GM23338 (cell line): ENCODE data around the gene ANKRD13C. TPM values are rescaled to one million over a fixed set of nuclear protein-coding genes. Genes with fewer than 3 reads are reported as not detected.

Source experiments
- ATAC-seq: fragments of 200-7000 bp; cut with Tn5 transposase; 3 replicates; pipeline ENCODE4 v1.9.1; 2020
- DNase-seq: peaks from one replicate; pipeline ENCODE4 v3.0.0-alpha.2; 2015; ENCODE audit warnings: low spot score
- H2AFZ ChIP-seq: fragments of 200-600 bp; sonication (generic); 2 replicates; pipeline ENCODE4 v1.8.0; 2016; ENCODE audit warnings: antibody characterized with exemption, mild to moderate bottlenecking, moderate library complexity
- H3F3A ChIP-seq: fragments of 200-600 bp; sonication (generic); replicated peaks from 2 replicates; pipeline ENCODE4 v1.8.0; 2017; ENCODE audit warnings: antibody characterized with exemption, mixed run types, low read depth
- H3K27ac ChIP-seq: fragments of 200-600 bp; sonication (generic); 2 replicates; pipeline ENCODE4 v1.6.1; 2016; ENCODE audit warnings: low read depth
- H3K27me3 ChIP-seq: fragments of 200-600 bp; sonication (generic); 2 replicates; pipeline ENCODE4 v1.8.0; 2016; ENCODE audit warnings: mild to moderate bottlenecking, mixed run types, moderate library complexity; ENCODE audit not compliant: insufficient read depth
- H3K36me3 ChIP-seq: fragments of 200-600 bp; sonication (generic); 2 replicates; pipeline ENCODE4 v1.8.0; 2016; ENCODE audit warnings: mild to moderate bottlenecking; ENCODE audit not compliant: insufficient read depth
- H3K4me1 ChIP-seq: fragments of 200-600 bp; sonication (generic); 2 replicates; pipeline ENCODE4 v1.8.0; 2016; ENCODE audit warnings: mild to moderate bottlenecking, moderate library complexity; ENCODE audit not compliant: insufficient read depth
- H3K4me2 ChIP-seq: fragments of 200-600 bp; sonication (generic); 2 replicates; pipeline ENCODE4 v1.7.1; 2017; ENCODE audit warnings: mixed run types
- H3K4me3 ChIP-seq: fragments of 200-600 bp; sonication (generic); 2 replicates; pipeline ENCODE4 v1.6.1; 2016; ENCODE audit warnings: mixed run types
- H3K79me2 ChIP-seq: fragments of 200-600 bp; sonication (generic); replicated peaks from 2 replicates; pipeline ENCODE4 v1.8.0; 2017; ENCODE audit warnings: mild to moderate bottlenecking; ENCODE audit not compliant: insufficient read depth
- H3K9me2 ChIP-seq: fragments of 200-600 bp; sonication (generic); 2 replicates; pipeline ENCODE4 v1.8.0; 2017; ENCODE audit not compliant: insufficient read depth
- H4K20me1 ChIP-seq: fragments of 200-600 bp; sonication (generic); replicated peaks from 2 replicates; pipeline ENCODE4 v1.8.0; 2017; ENCODE audit warnings: mild to moderate bottlenecking; ENCODE audit not compliant: insufficient read depth
- H3K27ac Mint-ChIP-seq: 2 replicates; pipeline ENCODE4 v1.8.0; 2020; ENCODE audit warnings: inconsistent platforms, mild to moderate bottlenecking, moderate library complexity, mixed read lengths
- H3K27me3 Mint-ChIP-seq: 3 replicates; pipeline ENCODE4 v1.8.0; 2022; ENCODE audit warnings: low read depth, mild to moderate bottlenecking, moderate library complexity, mixed read lengths, inconsistent platforms; ENCODE audit not compliant: insufficient read depth, poor library complexity
- H3K36me3 Mint-ChIP-seq: 3 replicates; pipeline ENCODE4 v1.8.0; 2021; ENCODE audit warnings: low read depth, mild to moderate bottlenecking, inconsistent platforms, moderate library complexity, mixed read lengths
- H3K4me1 Mint-ChIP-seq: 3 replicates; pipeline ENCODE4 v1.8.0; 2020; ENCODE audit warnings: mild to moderate bottlenecking, inconsistent platforms, mixed read lengths
- H3K4me3 Mint-ChIP-seq: 3 replicates; pipeline ENCODE4 v1.8.0; 2021; ENCODE audit warnings: moderate library complexity, mild to moderate bottlenecking, inconsistent platforms, mixed read lengths
- H3K9me3 Mint-ChIP-seq: 3 replicates; pipeline ENCODE4 v1.8.0; 2020; ENCODE audit warnings: moderate library complexity, mild to moderate bottlenecking, inconsistent platforms, mixed read lengths
- CREB1 ChIP-seq: fragments of 250-450 bp; sonication (Bioruptor Pico); IDR thresholded peaks from 2 replicates; pipeline ENCODE4 v1.5.0; 2020; ENCODE audit warnings: low read depth, mild to moderate bottlenecking, moderate library complexity
- CTCF ChIP-seq, 2 experiments: fragments of 200-600 bp in 1 of 2; sonication (generic) in 1 of 2; conservative IDR thresholded peaks; 2 replicates each; pipeline versions ENCODE4 v1.5.1 to v1.6.1; 2016 to 2017; ENCODE audit warnings: antibody characterized with exemption in 2 of 2, low read depth in 2 of 2, mild to moderate bottlenecking in 2 of 2, moderate library complexity in 1 of 2
- EZH2 ChIP-seq: fragments of 200-600 bp; sonication (generic); IDR thresholded peaks from one replicate; pipeline ENCODE4 v1.8.0; 2017; ENCODE audit warnings: antibody characterized with exemption, mild to moderate bottlenecking, low read depth; ENCODE audit not compliant: unreplicated experiment
- EZH2phosphoT487 ChIP-seq: fragments of 200-600 bp; sonication (generic); IDR thresholded peaks from one replicate; pipeline ENCODE4 v1.8.1; 2018; ENCODE audit warnings: antibody characterized with exemption; ENCODE audit not compliant: unreplicated experiment
- JUNB ChIP-seq: IDR thresholded peaks from one replicate; pipeline ENCODE4 v1.6.1; 2016; ENCODE audit warnings: antibody characterized with exemption; ENCODE audit not compliant: unreplicated experiment
- POLR2AphosphoS5 ChIP-seq: IDR thresholded peaks from 2 replicates; pipeline ENCODE4 v1.6.1; 2016; ENCODE audit warnings: antibody characterized with exemption, low read depth
- REST ChIP-seq: IDR thresholded peaks from one replicate; pipeline ENCODE4 v1.6.1; 2018; ENCODE audit warnings: antibody characterized with exemption; ENCODE audit not compliant: unreplicated experiment
- STAT1 ChIP-seq: IDR thresholded peaks from one replicate; pipeline ENCODE4 v1.6.1; 2016; ENCODE audit warnings: antibody characterized with exemption; ENCODE audit not compliant: unreplicated experiment
- ZNF114 ChIP-seq: fragments of 250-450 bp; sonication (Bioruptor Pico); IDR thresholded peaks from 2 replicates; pipeline ENCODE4 v1.5.0; 2020; ENCODE audit warnings: mild to moderate bottlenecking, moderate library complexity
- ZNF331 ChIP-seq: fragments of 250-450 bp; sonication (Bioruptor Pico); IDR thresholded peaks from 2 replicates; pipeline ENCODE4 v1.5.0; 2020; ENCODE audit warnings: low read depth, mild to moderate bottlenecking, moderate library complexity
- polyA plus RNA-seq: library from polyadenylated mRNA; unstranded; fragments of >200 nt; fragmentation: Nextera tagmentation; extraction: Ambion mirVana; gene quantifications from 2 replicates; pipeline ENCODE4 v1.2.1, GENCODE V29; 2016
- total RNA-seq: library from RNA; depleted of rRNA; stranded (reverse); fragments of >200 nt; shearing (Covaris generic); gene quantifications from 2 replicates; pipeline ENCODE4 v1.2.3, GENCODE V29; 2014
- TF ChIP-seq, protein P1 (sequence below): IDR thresholded peaks from 2 replicates; pipeline ENCODE4 v1.6.1; 2016; ENCODE audit warnings: antibody characterized with exemption

ANKRD13C gene
- total and polyA plus RNA-seq, 2 experiments from 2014 or later: 12.3 to 32.5 TPM

DNA sequence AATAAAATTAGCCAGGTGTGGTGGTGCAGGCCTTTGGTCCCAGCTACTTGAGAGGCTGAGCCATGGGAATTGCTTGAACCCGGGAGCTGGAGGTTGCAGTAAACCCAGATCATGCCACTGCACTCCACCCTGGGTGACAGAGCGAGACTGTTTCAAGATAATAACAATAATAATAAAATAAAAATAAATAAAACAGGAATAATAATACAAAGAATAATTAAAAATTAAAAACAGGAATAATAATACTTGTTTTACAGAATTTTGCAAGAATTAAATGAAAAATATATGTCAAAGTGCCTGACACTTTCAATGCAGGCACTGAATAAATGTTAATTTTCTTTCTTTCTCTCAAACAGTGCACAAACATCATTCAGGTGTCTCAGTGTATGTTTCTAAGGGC, 30.0 kb upstream of the ANKRD13C start:
- Histone ChIP-seq H3K9me2 (no peaks in the 10 kb centered on the region), H3K79me2 (no peaks in the 10 kb centered on the region), H3K4me3 (no peak overlapping the region), H2AFZ (no peak overlapping the region), H3K4me2 (no peak overlapping the region), H3K4me1 (no peaks in the 10 kb centered on the region), H3K27ac (no peak overlapping the region), H3F3A (no peaks in the 10 kb centered on the region), H3K27me3 (no peaks in the 10 kb centered on the region), H4K20me1 (no peaks in the 10 kb centered on the region), H3K36me3 (no peaks in the 10 kb centered on the region)
- no peak for ATAC-seq
- Mint-ChIP-seq H3K36me3 (no peaks in the 10 kb centered on the region), H3K9me3 (no peaks in the 10 kb centered on the region), H3K27me3 (peaks cover 2% of the 10 kb centered on the region), H3K4me1 (no peaks in the 10 kb centered on the region), H3K4me3 (no peak overlapping the region), H3K27ac (no peak overlapping the region)
- no peak for TF ChIP-seq ZNF331 (CRISPR knock-in tag)
- no peak for DNase-seq

DNA sequence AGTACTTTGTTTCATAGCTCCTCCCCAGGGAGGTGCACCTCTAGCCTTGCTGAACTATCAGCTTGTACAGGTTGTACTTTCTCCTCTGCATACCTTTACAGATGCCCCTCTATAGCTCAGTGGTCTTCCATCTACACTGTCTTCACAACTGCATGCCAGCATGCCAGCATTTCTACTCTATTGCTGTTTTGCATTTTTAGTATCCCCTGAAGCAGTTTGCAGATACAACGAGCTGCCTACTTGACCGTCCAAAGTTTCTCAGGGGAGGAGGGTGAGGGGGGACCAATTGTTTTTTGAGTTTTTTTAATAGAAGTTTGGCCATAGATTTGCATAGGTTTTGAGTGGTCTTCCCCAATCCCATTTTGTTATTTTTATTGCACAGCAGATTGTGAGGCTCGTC, 29.0 kb upstream of the ANKRD13C start:
- Mint-ChIP-seq H3K27ac (no peak overlapping the region), H3K4me3 (no peak overlapping the region), H3K4me1 (no peaks in the 10 kb centered on the region), H3K36me3 (no peaks in the 10 kb centered on the region), H3K27me3 (peaks cover 2% of the 10 kb centered on the region), H3K9me3 (no peaks in the 10 kb centered on the region)
- Histone ChIP-seq H3K27me3 (no peaks in the 10 kb centered on the region), H3K79me2 (no peaks in the 10 kb centered on the region), H3K4me3 (no peak overlapping the region), H3K36me3 (no peaks in the 10 kb centered on the region), H3K4me1 (no peaks in the 10 kb centered on the region), H3K4me2 (no peak overlapping the region), H3F3A (no peaks in the 10 kb centered on the region), H3K27ac (no peak overlapping the region), H2AFZ (no peak overlapping the region), H3K9me2 (no peaks in the 10 kb centered on the region), H4K20me1 (no peaks in the 10 kb centered on the region)
- no peak for ATAC-seq
- DNase-seq: no peak
- TF ChIP-seq STAT1 (no peak), ZNF114 (CRISPR knock-in tag) (no peak), CTCF (conservative IDR thresholded peaks at IDR 0.05; ENCODE audit: low read depth in 2 of 2) (no peak), REST (no peak), EZH2phosphoT487 (no peak), POLR2AphosphoS5 (no peak), JUNB (no peak), CREB1 (CRISPR knock-in tag) (no peak), EZH2 (no peak)
- TF ChIP-seq, protein P1, sequence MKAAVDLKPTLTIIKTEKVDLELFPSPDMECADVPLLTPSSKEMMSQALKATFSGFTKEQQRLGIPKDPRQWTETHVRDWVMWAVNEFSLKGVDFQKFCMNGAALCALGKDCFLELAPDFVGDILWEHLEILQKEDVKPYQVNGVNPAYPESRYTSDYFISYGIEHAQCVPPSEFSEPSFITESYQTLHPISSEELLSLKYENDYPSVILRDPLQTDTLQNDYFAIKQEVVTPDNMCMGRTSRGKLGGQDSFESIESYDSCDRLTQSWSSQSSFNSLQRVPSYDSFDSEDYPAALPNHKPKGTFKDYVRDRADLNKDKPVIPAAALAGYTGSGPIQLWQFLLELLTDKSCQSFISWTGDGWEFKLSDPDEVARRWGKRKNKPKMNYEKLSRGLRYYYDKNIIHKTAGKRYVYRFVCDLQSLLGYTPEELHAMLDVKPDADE: no peak
